CD14-positive monocyte (primary cell): ENCODE data around the gene CYP27C1. TPM values are rescaled to one million over a fixed set of nuclear protein-coding genes. Genes with fewer than 3 reads are reported as not detected.

ENCODE experiments used
- DNase-seq, 3 donors: peaks; one replicate each; pipeline ENCODE4 v3.0.0-alpha.2; 2011 to 2022
- H2AFZ ChIP-seq: 2 replicates; pipeline ENCODE4 v1.6.0; 2012; ENCODE audit warnings: mild to moderate bottlenecking, low read depth, low read length, inconsistent platforms; ENCODE audit not compliant: insufficient read depth, poor library complexity, severe bottlenecking
- H3K27ac ChIP-seq, 2 donors: 1 replicate in 1 of 2; 2 replicates in 1 of 2; pipeline ENCODE4 v1.5.1; 2012 to 2013; ENCODE audit warnings: low read length in 2 of 2, control low read depth in 1 of 2, inconsistent platforms in 1 of 2, low read depth in 1 of 2, mild to moderate bottlenecking in 1 of 2
- H3K27me3 ChIP-seq, 2 donors: one replicate each; pipeline versions ENCODE4 v1.6.0 to v1.6.1; 2011 to 2013; ENCODE audit warnings: low read length in 2 of 2; ENCODE audit not compliant: control insufficient read depth in 2 of 2, insufficient read depth in 2 of 2
- H3K36me3 ChIP-seq, 2 donors: replicated peaks in 1 of 2; 1 replicate in 1 of 2; 2 replicates in 1 of 2; pipeline versions ENCODE4 v1.5.1 to v1.6.1; 2012 to 2013; ENCODE audit warnings: low read length in 2 of 2, control low read depth in 1 of 2, inconsistent platforms in 1 of 2, mild to moderate bottlenecking in 1 of 2; ENCODE audit not compliant: insufficient read depth in 2 of 2, control insufficient read depth in 1 of 2
- H3K4me1 ChIP-seq, 2 donors: 1 replicate in 1 of 2; 2 replicates in 1 of 2; pipeline versions ENCODE4 v1.5.1 to v1.6.1; 2012 to 2013; ENCODE audit warnings: low read length in 2 of 2, control low read depth in 1 of 2, inconsistent platforms in 1 of 2, mild to moderate bottlenecking in 1 of 2, moderate library complexity in 1 of 2; ENCODE audit not compliant: insufficient read depth in 2 of 2, control insufficient read depth in 1 of 2
- H3K4me2 ChIP-seq: replicated peaks from 2 replicates; pipeline ENCODE3; 2012; ENCODE audit warnings: low read length, moderate library complexity, mild to moderate bottlenecking; ENCODE audit not compliant: poor library complexity, severe bottlenecking; ENCODE audit errors: extremely low read depth
- H3K4me3 ChIP-seq, 3 experiments: fragments of 200-600 bp in 1 of 3; sonication (generic) in 1 of 3; replicated peaks in 1 of 3; 1 replicate in 2 of 3; 2 replicates in 1 of 3; pipeline ENCODE4 v1.5.1; 2011 to 2013; ENCODE audit warnings: low read length in 3 of 3, mild to moderate bottlenecking in 3 of 3, control low read depth in 2 of 3, low read depth in 2 of 3, inconsistent platforms in 1 of 3, moderate library complexity in 1 of 3
- H3K79me2 ChIP-seq: 2 replicates; pipeline ENCODE4 v1.6.0; 2012; ENCODE audit warnings: mild to moderate bottlenecking, control low read depth, inconsistent platforms, low read length, moderate library complexity; ENCODE audit not compliant: insufficient read depth
- H3K9ac ChIP-seq: 2 replicates; pipeline ENCODE4 v1.6.0; 2017; ENCODE audit warnings: low read length, mild to moderate bottlenecking; ENCODE audit not compliant: insufficient read depth, poor library complexity, severe bottlenecking
- H3K9me3 ChIP-seq, 2 donors: replicated peaks in 1 of 2; 1 replicate in 1 of 2; 2 replicates in 1 of 2; pipeline versions ENCODE4 v1.5.1 to v1.6.1; 2012 to 2013; ENCODE audit warnings: low read length in 2 of 2, control low read depth in 1 of 2; ENCODE audit not compliant: control insufficient read depth in 1 of 2, insufficient read depth in 1 of 2
- H4K20me1 ChIP-seq: 2 replicates; pipeline ENCODE4 v1.6.0; 2012; ENCODE audit warnings: mild to moderate bottlenecking, low read length, control low read depth, moderate library complexity; ENCODE audit not compliant: insufficient read depth
- H3K27ac Mint-ChIP-seq, 7 donors: one replicate each; pipeline ENCODE4 v1.8.0; 2020; ENCODE audit warnings: mild to moderate bottlenecking in 7 of 7, mixed read lengths in 7 of 7, moderate library complexity in 6 of 7, inconsistent platforms in 2 of 7
- H3K27me3 Mint-ChIP-seq, 3 donors: one replicate each; pipeline ENCODE4 v1.8.0; 2021 to 2022; ENCODE audit warnings: low read depth in 3 of 3, mild to moderate bottlenecking in 3 of 3, mixed read lengths in 3 of 3, moderate library complexity in 3 of 3, inconsistent platforms in 1 of 3
- H3K36me3 Mint-ChIP-seq, 2 donors: one replicate each; pipeline ENCODE4 v1.8.0; 2020; ENCODE audit warnings: mixed read lengths in 2 of 2, inconsistent platforms in 1 of 2, mild to moderate bottlenecking in 1 of 2
- H3K4me1 Mint-ChIP-seq: one replicate; pipeline ENCODE4 v1.8.0; 2020; ENCODE audit warnings: mild to moderate bottlenecking, mixed read lengths
- H3K4me3 Mint-ChIP-seq, 2 donors: one replicate each; pipeline ENCODE4 v1.8.0; 2020; ENCODE audit warnings: mild to moderate bottlenecking in 2 of 2, mixed read lengths in 2 of 2, moderate library complexity in 1 of 2
- H3K9me3 Mint-ChIP-seq, 7 donors: one replicate each; pipeline ENCODE4 v1.8.0; 2020 to 2022; ENCODE audit warnings: mixed read lengths in 7 of 7, mild to moderate bottlenecking in 6 of 7, moderate library complexity in 6 of 7, inconsistent platforms in 2 of 7
- whole genome bisulfite sequencing: methylation state at CpG from one replicate; pipeline ENCODE4 v1.1.5; 2013; ENCODE audit warnings: missing lambda C conversion rate; ENCODE audit not compliant: insufficient coverage; 5-methylcytosine and 5-hydroxymethylcytosine counted together
- intact Hi-C, 2 donors: fragments of 100-400 bp; cut with micrococcal nuclease; formaldehyde crosslinking; loops; one replicate each; pipeline versions ENCODE4 v1.15.0 to v1.15.1; 2023
- polyA plus RNA-seq, 3 donors: library from polyadenylated mRNA; depleted of rRNA in 1 of 3; unstranded in 2 of 3; stranded (reverse) in 1 of 3; fragments of 300-500 nt in 2 of 3; fragments of >200 nt in 1 of 3; fragmentation: Illumina TruSeq in 2 of 3; gene quantifications; 1 replicate in 2 of 3; 2 replicates in 1 of 3; pipeline ENCODE4 v1.2.3, GENCODE V29; 2012 to 2021
- TF ChIP-seq, protein P1 (sequence below): fragments of 200-600 bp; IDR thresholded peaks from one replicate; pipeline ENCODE4 v1.8.0; 2022; ENCODE audit warnings: antibody characterized with exemption, mild to moderate bottlenecking

Gene CYP27C1
- polyA plus RNA-seq, 3 donors, result not detected

GRCh38 chr2:127140538-127140937, 79.6 kb downstream of the CYP27C1 start:
- peaks cover 20 to 21% of the 10 kb centered on the region in 2 donors for H3K4me1 ChIP-seq
- Mint-ChIP-seq H3K27me3 (peaks cover 3 to 6% (median 6%) of the 10 kb centered on the region in 3 donors), H3K4me3 (peak overlapping the region in 1 of 2 donors; percentile 44), H3K9me3 (peaks cover 0 to 5% (median 0%) of the 10 kb centered on the region in 7 donors), H3K27ac (peak overlapping the region in 1 of 7 donors; percentile 4), H3K36me3 (no peaks in the 10 kb centered on the region), H3K4me1 (peaks cover 24% of the 10 kb centered on the region)
- TF ChIP-seq, protein P1, sequence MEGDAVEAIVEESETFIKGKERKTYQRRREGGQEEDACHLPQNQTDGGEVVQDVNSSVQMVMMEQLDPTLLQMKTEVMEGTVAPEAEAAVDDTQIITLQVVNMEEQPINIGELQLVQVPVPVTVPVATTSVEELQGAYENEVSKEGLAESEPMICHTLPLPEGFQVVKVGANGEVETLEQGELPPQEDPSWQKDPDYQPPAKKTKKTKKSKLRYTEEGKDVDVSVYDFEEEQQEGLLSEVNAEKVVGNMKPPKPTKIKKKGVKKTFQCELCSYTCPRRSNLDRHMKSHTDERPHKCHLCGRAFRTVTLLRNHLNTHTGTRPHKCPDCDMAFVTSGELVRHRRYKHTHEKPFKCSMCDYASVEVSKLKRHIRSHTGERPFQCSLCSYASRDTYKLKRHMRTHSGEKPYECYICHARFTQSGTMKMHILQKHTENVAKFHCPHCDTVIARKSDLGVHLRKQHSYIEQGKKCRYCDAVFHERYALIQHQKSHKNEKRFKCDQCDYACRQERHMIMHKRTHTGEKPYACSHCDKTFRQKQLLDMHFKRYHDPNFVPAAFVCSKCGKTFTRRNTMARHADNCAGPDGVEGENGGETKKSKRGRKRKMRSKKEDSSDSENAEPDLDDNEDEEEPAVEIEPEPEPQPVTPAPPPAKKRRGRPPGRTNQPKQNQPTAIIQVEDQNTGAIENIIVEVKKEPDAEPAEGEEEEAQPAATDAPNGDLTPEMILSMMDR, result no peak
- H3K9ac ChIP-seq, result no peak overlapping the region
- no peaks in the 10 kb centered on the region for H3K79me2 ChIP-seq
- H2AFZ ChIP-seq, result peak overlapping the region; percentile 22
- no peaks in the 10 kb centered on the region for H3K9me3 ChIP-seq
- no peak overlapping the region for H3K4me3 ChIP-seq
- H3K27me3 ChIP-seq, result no peaks in the 10 kb centered on the region
- intact Hi-C loops, result no loop called here
- H3K27ac ChIP-seq, result no peak overlapping the region
- no peaks in the 10 kb centered on the region for H3K36me3 ChIP-seq
- no peak overlapping the region for H3K4me2 ChIP-seq
- 71% methylated on average over 8 of the region's 13 CpGs for WGBS
- H4K20me1 ChIP-seq, result no peaks in the 10 kb centered on the region
- no peak for DNase-seq

GRCh38 chr2:127139766-127140165, 80.3 kb downstream of the CYP27C1 start:
- TF ChIP-seq, protein P1, result no peak
- no peak overlapping the region for H3K4me2 ChIP-seq
- Mint-ChIP-seq H3K4me1 (peaks cover 28% of the 10 kb centered on the region), H3K36me3 (no peaks in the 10 kb centered on the region), H3K9me3 (peaks cover 0 to 5% (median 0%) of the 10 kb centered on the region in 7 donors), H3K4me3 (no peak overlapping the region), H3K27ac (no peak overlapping the region), H3K27me3 (peaks cover 3 to 6% (median 6%) of the 10 kb centered on the region in 3 donors)
- no peak for DNase-seq
- no peaks in the 10 kb centered on the region for H3K9me3 ChIP-seq
- no peaks in the 10 kb centered on the region for H4K20me1 ChIP-seq
- intact Hi-C loops, result no loop called here
- WGBS, result 0% methylated on average over 1 of the region's 2 CpGs
- no peaks in the 10 kb centered on the region for H3K27me3 ChIP-seq
- H3K36me3 ChIP-seq, result no peaks in the 10 kb centered on the region
- H3K4me1 ChIP-seq, result peaks cover 26 to 28% of the 10 kb centered on the region in 2 donors
- no peak overlapping the region for H3K4me3 ChIP-seq
- H2AFZ ChIP-seq, result no peak overlapping the region
- no peak overlapping the region for H3K9ac ChIP-seq
- no peak overlapping the region for H3K27ac ChIP-seq
- no peaks in the 10 kb centered on the region for H3K79me2 ChIP-seq
